Fibroblast of skin of back (primary cell): Measurements from ENCODE around the gene TBL3.
"Not testable (repeated sequence)": the region's sequence is repeated elsewhere in the genome, so short reads cannot be mapped to it uniquely, and the experiment has no call there.

Source experiments
- DNase-seq: peaks from one replicate; pipeline ENCODE4 v3.0.0-alpha.2; 2013

The TBL3 gene

GRCh38 chr16:1942810-1943726, 28.8 kb upstream of the TBL3 start, which contains the start of gene MSRB1:
MSRB1 (minus strand) TSS chr16:1943199; CDS start chr16:1943156, 43 bp downstream.
- peak; percentile 99 for DNase-seq

- no peak for DNase-seq
These were observed 27.1 kb upstream of the TBL3 start for GRCh38 chr16:1944612-1945199.

- DNase-seq, result no peak
These were observed 26.1 kb upstream of the TBL3 start for GRCh38 chr16:1945559-1946391.

- no peak for DNase-seq
These were observed 25.1 kb upstream of the TBL3 start for GRCh38 chr16:1946495-1947368.

- DNase-seq, result no peak
These were observed 24.5 kb upstream of the TBL3 start for GRCh38 chr16:1947369-1947670.

GRCh38 chr16:1949507-1949906, 22.3 kb upstream of the TBL3 start:
- no peak for DNase-seq

GRCh38 chr16:1950047-1950446, 21.8 kb upstream of the TBL3 start:
- DNase-seq, result no peak

- DNase-seq, result no peak
These were observed 21.3 kb upstream of the TBL3 start for GRCh38 chr16:1950559-1950958.

- no peak for DNase-seq
These were observed 18.1 kb upstream of the TBL3 start for GRCh38 chr16:1953734-1954133.

GRCh38 chr16:1957434-1958142, 14.3 kb upstream of the TBL3 start:
- DNase-seq, result not testable (repeated sequence)

- not testable (repeated sequence) for DNase-seq
These were observed 13.7 kb upstream of the TBL3 start for GRCh38 chr16:1958143-1958491.

GRCh38 chr16:1958715-1959268, 13.1 kb upstream of the TBL3 start:
- no peak for DNase-seq

GRCh38 chr16:1959269-1960039, 12.4 kb upstream of the TBL3 start, which contains the start of gene NDUFB10:
NDUFB10 (plus strand) TSS chr16:1959538; CDS start chr16:1959625, 87 bp downstream.
- DNase-seq, result peak; percentile 88

- peak; percentile 43 for DNase-seq
These were observed 10.9 kb upstream of the TBL3 start for GRCh38 chr16:1960665-1961630.

- no peak for DNase-seq
These were observed 10.2 kb upstream of the TBL3 start for GRCh38 chr16:1961651-1962067.

- DNase-seq, result not testable (repeated sequence)
These were observed 9.4 kb upstream of the TBL3 start for GRCh38 chr16:1962161-1963153.

- peak; percentile 26 for DNase-seq
These were observed 7.9 kb upstream of the TBL3 start for GRCh38 chr16:1963806-1964505.
